Stomach (tissue), 9 donors: ENCODE measurements around the gene STK39. TPM values are rescaled to one million over a fixed set of nuclear protein-coding genes. Genes with fewer than 3 reads are reported as not detected.

Experiments used
- DNase-seq, 2 donors: peaks; one replicate each; pipeline versions ENCODE4 v3.0.0 to v3.0.0-alpha.2; 2013 to 2019
- H3K27ac ChIP-seq, 5 donors: fragments of 200-600 bp in 4 of 5; sonication (generic) in 4 of 5; one replicate each; pipeline ENCODE4 v1.5.1; 2013 to 2019; ENCODE audit warnings: mild to moderate bottlenecking in 1 of 5, moderate library complexity in 1 of 5
- H3K27me3 ChIP-seq, 3 donors: fragments of 200-600 bp; sonication (generic); one replicate each; pipeline ENCODE4 v1.5.1; 2017 to 2019; ENCODE audit warnings: mixed run types in 1 of 3
- H3K36me3 ChIP-seq, 4 donors: fragments of 200-600 bp; sonication (generic); 1 replicate in 3 of 4; 2 replicates in 1 of 4; pipeline ENCODE4 v1.5.1; 2016 to 2019
- H3K4me1 ChIP-seq, 4 donors: fragments of 200-600 bp; sonication (generic); one replicate each; pipeline ENCODE4 v1.5.1; 2016 to 2019
- H3K4me3 ChIP-seq, 4 donors: fragments of 200-600 bp; sonication (generic) in 3 of 4; one replicate each; pipeline ENCODE4 v1.5.1; 2016 to 2019; ENCODE audit warnings: mild to moderate bottlenecking in 1 of 4
- H3K9me3 ChIP-seq, 4 donors: fragments of 200-600 bp; sonication (generic); one replicate each; pipeline ENCODE4 v1.5.1; 2016 to 2019
- CTCF ChIP-seq, 7 experiments: fragments of 450-650 bp in 4 of 7; fragments of 200-600 bp in 3 of 7; sonication (generic) in 3 of 7; IDR thresholded peaks; one replicate each; pipeline ENCODE4 v1.5.1; 2016 to 2019; ENCODE audit warnings: antibody characterized with exemption in 7 of 7, control low read depth in 2 of 7, mild to moderate bottlenecking in 1 of 7
- EP300 ChIP-seq: sonication (generic); formaldehyde crosslinking; IDR thresholded peaks from one replicate; pipeline ENCODE4 v1.6.1; 2017; ENCODE audit warnings: antibody characterized with exemption
- POLR2A ChIP-seq, 4 donors: fragments of 450-650 bp; IDR thresholded peaks; one replicate each; pipeline ENCODE4 v1.6.1; 2016; ENCODE audit warnings: antibody characterized with exemption in 4 of 4, control low read depth in 2 of 4, mild to moderate bottlenecking in 1 of 4, moderate library complexity in 1 of 4
- POLR2AphosphoS5 ChIP-seq, 3 donors: sonication (generic); formaldehyde crosslinking; IDR thresholded peaks; one replicate each; pipeline ENCODE4 v1.6.1; 2016; ENCODE audit warnings: antibody characterized with exemption in 3 of 3
- WGBS, 5 donors: extraction: QIAGEN DNeasy Blood & Tissue Kit in 3 of 5; methylation state at CpG; one replicate each; pipeline versions ENCODE4 v1.1.5 to v1.1.7; 2013 to 2018; 5-methylcytosine and 5-hydroxymethylcytosine counted together
- intact Hi-C: fragments of 100-400 bp; cut with DNase I; formaldehyde crosslinking; loops from one replicate; pipeline ENCODE4 v1.15.1; 2023; ENCODE audit warnings: low total_unique reads
- polyA plus RNA-seq, 3 donors: library from polyadenylated mRNA; stranded (reverse); fragments of 200-250 nt; gene quantifications; one replicate each; pipeline ENCODE4 v1.2.3, GENCODE V29; 2013
- total RNA-seq, 5 donors: library from RNA; depleted of rRNA; stranded (reverse); fragments of >200 nt; gene quantifications; one replicate each; pipeline versions ENCODE4 v1.1.0 to v1.2.3, GENCODE V29; 2014 to 2016
- donor health status: healthy with polysubstance abuse.
- donor health status: Bipolar disorder and iron deficiency.
- donor health status: healthy.

Gene STK39
- total and polyA plus RNA-seq, 8 donors = 18.3 to 60.7 (median 33.3) TPM

- H3K27me3 ChIP-seq = no peaks in the 10 kb centered on the region
- H3K9me3 ChIP-seq = no peaks in the 10 kb centered on the region
- TF ChIP-seq EP300 (no peak), CTCF (IDR thresholded peaks at IDR 0.05) (no peak), POLR2A (IDR thresholded peaks at IDR 0.05) (no peak), POLR2AphosphoS5 (IDR thresholded peaks at IDR 0.05) (no peak)
- peaks cover 24 to 77% (median 60%) of the 10 kb centered on the region in 4 donors for H3K4me1 ChIP-seq
- intact Hi-C loops = no loop called here
- no peaks in the 10 kb centered on the region for H3K36me3 ChIP-seq
- H3K4me3 ChIP-seq = no peak overlapping the region
- 81 to 84% (median 83%) methylated on average over 9 of the region's 9 CpGs for WGBS, 5 donors
- peak overlapping the region in 2 of 5 donors; percentile 40 to 54 for H3K27ac ChIP-seq
- no peak for DNase-seq
These were observed 57.4 kb downstream of the STK39 start for GRCh38 chr2:168189835-168190569.

GRCh38 chr2:168188002-168188401 is 59.4 kb downstream of the STK39 start:
- 83 to 93% (median 86%) methylated on average over 2 of the region's 2 CpGs for WGBS, 5 donors
- Histone ChIP-seq H3K4me1 (peaks cover 14 to 73% (median 56%) of the 10 kb centered on the region in 4 donors), H3K9me3 (no peaks in the 10 kb centered on the region), H3K36me3 (no peaks in the 10 kb centered on the region), H3K27me3 (no peaks in the 10 kb centered on the region), H3K4me3 (no peak overlapping the region), H3K27ac (no peak overlapping the region)
- DNase-seq = no peak
- TF ChIP-seq EP300 (no peak), POLR2AphosphoS5 (IDR thresholded peaks at IDR 0.05) (no peak), POLR2A (IDR thresholded peaks at IDR 0.05) (no peak), CTCF (IDR thresholded peaks at IDR 0.05) (no peak)
- intact Hi-C loops = no loop called here

- Histone ChIP-seq H3K4me3 (no peak overlapping the region), H3K27ac (no peak overlapping the region), H3K27me3 (no peaks in the 10 kb centered on the region), H3K4me1 (peaks cover 8 to 72% (median 50%) of the 10 kb centered on the region in 4 donors), H3K36me3 (no peaks in the 10 kb centered on the region), H3K9me3 (no peaks in the 10 kb centered on the region)
- DNase-seq = no peak
- intact Hi-C loops = no loop called here
- TF ChIP-seq POLR2AphosphoS5 (IDR thresholded peaks at IDR 0.05) (no peak), EP300 (no peak), POLR2A (IDR thresholded peaks at IDR 0.05) (no peak), CTCF (IDR thresholded peaks at IDR 0.05) (no peak)
- WGBS, 5 donors = 67 to 80% (median 74%) methylated on average over 2 of the region's 2 CpGs
These were observed 60.9 kb downstream of the STK39 start for GRCh38 chr2:168186452-168186851.

- no peaks in the 10 kb centered on the region for H3K27me3 ChIP-seq
- no peak for TF ChIP-seq CTCF (IDR thresholded peaks at IDR 0.05)
- TF ChIP-seq EP300 = no peak
- TF ChIP-seq POLR2AphosphoS5 (IDR thresholded peaks at IDR 0.05) = no peak
- no peak for TF ChIP-seq POLR2A (IDR thresholded peaks at IDR 0.05)
- intact Hi-C loops = no loop called here
- H3K36me3 ChIP-seq = no peaks in the 10 kb centered on the region
- H3K9me3 ChIP-seq = no peaks in the 10 kb centered on the region
- peaks cover 8 to 75% (median 48%) of the 10 kb centered on the region in 4 donors for H3K4me1 ChIP-seq
- H3K27ac ChIP-seq = no peak overlapping the region
- DNase-seq = no peak
- H3K4me3 ChIP-seq = no peak overlapping the region
These were observed 61.7 kb downstream of the STK39 start for GRCh38 chr2:168185583-168186274.
